Measurements from ENCODE around the gene TRPC4. TPM values are rescaled to one million over a fixed set of nuclear protein-coding genes. Genes with fewer than 3 reads are reported as not detected.

Gene TRPC4
- polyA plus RNA-seq, 1 experiment = 1.8 TPM

DNA sequence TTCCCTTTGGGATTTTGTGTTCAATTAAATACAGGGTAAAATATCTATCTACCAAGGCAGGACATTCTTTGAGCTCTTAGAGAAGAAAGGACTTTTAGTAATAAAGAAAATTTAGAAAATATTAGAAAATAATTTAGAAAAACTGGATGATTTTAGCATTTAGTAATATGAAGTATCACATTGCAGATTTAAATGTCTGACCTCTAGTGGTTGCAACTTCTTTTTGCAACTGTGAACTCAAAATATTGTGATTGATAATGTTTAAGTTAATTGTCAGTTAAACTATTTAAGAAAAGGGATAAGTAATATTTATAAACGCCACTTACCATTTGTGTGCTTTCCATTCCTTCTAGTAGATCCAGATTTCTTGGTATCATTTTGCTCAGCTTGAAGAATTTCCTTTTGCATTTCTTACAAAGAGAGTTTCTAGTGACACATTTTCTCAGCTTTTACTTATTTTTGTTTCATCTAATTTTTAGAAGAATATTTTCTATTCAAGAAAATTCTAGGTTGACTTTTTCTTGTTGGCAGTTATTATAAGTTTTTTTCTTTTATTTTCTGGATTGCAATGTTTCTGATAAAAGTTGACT lies 260.7 kb downstream of the TRPC4 start:
- peak; percentile 58 for TF ChIP-seq CTCF (IDR thresholded peaks at IDR 0.05; ENCODE audit: low read depth, low read length)

DNA sequence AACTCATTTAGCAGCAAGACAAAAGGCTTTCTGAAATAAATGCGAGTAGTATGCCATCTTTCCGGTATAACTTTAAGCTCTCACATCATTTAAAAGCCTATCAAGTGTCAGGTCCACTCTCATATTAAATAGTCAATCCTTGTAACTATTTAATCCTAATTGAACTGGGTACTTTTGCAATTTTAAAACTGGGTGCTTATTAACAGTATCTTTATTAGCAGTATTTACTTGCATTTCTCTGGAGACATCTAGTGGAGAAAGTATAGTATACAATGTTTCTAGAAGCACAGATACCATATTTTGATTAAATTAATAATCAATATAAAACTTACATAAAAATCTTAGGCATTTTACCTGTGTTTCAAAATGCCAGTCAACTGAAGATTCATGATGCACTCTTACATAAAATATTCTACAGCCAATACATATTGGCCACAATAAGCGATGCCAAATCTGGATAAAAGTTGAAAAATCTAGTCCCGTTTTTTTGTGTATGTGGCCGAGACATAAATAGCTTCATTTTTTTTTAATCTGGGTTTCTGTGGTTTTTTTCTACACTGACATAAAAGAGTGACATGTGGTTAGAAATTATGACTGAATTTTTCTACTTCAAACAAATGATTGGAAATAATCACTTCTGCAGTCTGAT lies 266.7 kb downstream of the TRPC4 start:
- DNase-seq (ENCODE audit: low read depth, low spot score) = no peak

More for the DNA sequence above, 260.7 kb downstream of the TRPC4 start:
- no peak for DNase-seq (ENCODE audit: low read depth, low spot score)
- ChIA-PET CTCF (interaction anchor here (0.6 to 1.4 kb wide), 16 partner anchors 9 to 1197 kb away, joined by 3 to 10 read pairs (median 3); partner anchors contain the start of genes CSNK1A1L and POSTN), POLR2A (no interaction called here)
- H3K27me3 ChIP-seq (ENCODE audit: control insufficient read depth, insufficient read depth, low read length) = no peaks in the 10 kb centered on the region
- H3K9me3 ChIP-seq (ENCODE audit: control insufficient read depth, insufficient read depth, low read length) = no peaks in the 10 kb centered on the region
- no peak overlapping the region for H3K4me3 ChIP-seq (ENCODE audit: low read depth, low read length)
- H3K27ac ChIP-seq (ENCODE audit: low read depth, low read length) = no peak overlapping the region

DNA sequence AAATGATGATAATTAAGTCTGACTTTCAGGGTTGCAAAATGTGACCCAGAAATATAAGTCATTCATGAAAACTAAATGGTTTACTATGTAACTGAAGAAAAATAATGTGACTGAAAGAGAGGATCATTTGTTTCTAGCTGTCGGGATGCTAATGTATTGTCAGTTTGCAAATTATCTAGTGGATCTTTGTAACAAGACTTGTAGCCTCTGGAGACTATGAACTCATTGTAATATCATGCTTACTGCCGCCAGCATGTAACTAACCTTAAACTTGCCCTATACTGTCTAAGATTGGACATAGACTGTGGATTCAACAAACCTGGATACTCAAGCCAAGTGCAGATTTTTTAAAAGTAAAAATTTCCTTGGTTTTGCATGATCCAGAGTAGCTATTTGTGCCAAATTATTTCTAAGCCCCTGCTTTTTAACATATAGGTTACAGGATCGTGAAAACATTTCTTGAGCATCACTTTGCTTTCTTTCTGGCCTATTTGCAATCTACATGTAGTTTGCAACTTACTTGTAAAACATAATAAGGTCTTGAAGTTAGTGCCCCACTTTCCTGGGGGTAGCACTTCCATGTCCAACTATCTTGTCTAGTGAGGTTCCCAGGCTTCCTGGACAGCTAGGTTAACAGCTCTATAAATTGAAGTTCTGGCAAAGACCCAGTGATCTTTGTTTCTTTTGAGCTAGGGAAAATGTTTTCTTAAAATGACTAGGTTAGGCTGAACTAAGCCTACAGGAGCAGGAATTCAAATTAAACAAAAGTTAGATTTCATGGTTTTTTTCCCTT lies 267.7 kb downstream of the TRPC4 start:
- no peaks in the 10 kb centered on the region for H3K27me3 ChIP-seq (ENCODE audit: control insufficient read depth, insufficient read depth, low read length)
- DNase-seq (ENCODE audit: low read depth, low spot score) = no peak
- POLR2A ChIA-PET = no interaction called here
- CTCF ChIA-PET = interaction anchor here (0.7 to 5.4 kb wide), 24 partner anchors 7 to 554 kb away, joined by 3 to 69 read pairs (median 4); no protein-coding TSS in a partner anchor
- no peak for TF ChIP-seq CTCF (IDR thresholded peaks at IDR 0.05; ENCODE audit: low read depth, low read length)
- no peak overlapping the region for H3K4me3 ChIP-seq (ENCODE audit: low read depth, low read length)
- H3K9me3 ChIP-seq (ENCODE audit: control insufficient read depth, insufficient read depth, low read length) = no peaks in the 10 kb centered on the region
- no peak overlapping the region for H3K27ac ChIP-seq (ENCODE audit: low read depth, low read length)

More for the DNA sequence above, 266.7 kb downstream of the TRPC4 start:
- POLR2A ChIA-PET = no interaction called here
- peak; percentile 62 for TF ChIP-seq CTCF (IDR thresholded peaks at IDR 0.05; ENCODE audit: low read depth, low read length)
- Histone ChIP-seq H3K4me3 (ENCODE audit: low read depth, low read length) (no peak overlapping the region), H3K9me3 (ENCODE audit: control insufficient read depth, insufficient read depth, low read length) (no peaks in the 10 kb centered on the region), H3K27me3 (ENCODE audit: control insufficient read depth, insufficient read depth, low read length) (no peaks in the 10 kb centered on the region), H3K27ac (ENCODE audit: low read depth, low read length) (no peak overlapping the region)
- CTCF ChIA-PET = interaction anchor here (0.5 to 5.4 kb wide), 34 partner anchors 8 to 555 kb away, joined by 3 to 69 read pairs (median 5); partner anchors contain the start of gene SUPT20H

DNA sequence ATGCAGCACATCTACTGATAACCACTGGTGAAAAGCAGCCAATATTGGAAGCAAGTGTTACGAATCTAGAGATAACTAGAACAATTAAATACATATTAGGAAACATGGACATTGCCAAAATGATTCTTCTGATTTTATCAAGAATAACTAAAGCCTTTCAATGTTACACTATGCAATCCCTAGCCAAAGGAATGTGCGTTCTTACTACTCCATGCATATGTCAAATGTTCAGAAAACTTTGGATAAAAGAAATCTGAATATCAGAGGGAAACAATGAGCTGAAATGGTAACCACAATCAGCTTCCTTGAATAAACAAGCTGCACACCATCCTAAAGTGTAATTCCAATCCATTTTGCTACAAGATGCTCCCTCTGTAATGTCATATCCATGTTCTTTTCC lies 270.1 kb downstream of the TRPC4 start:
- H3K27ac ChIP-seq (ENCODE audit: low read depth, low read length) = no peak overlapping the region
- DNase-seq (ENCODE audit: low read depth, low spot score) = no peak
- ChIA-PET POLR2A (no interaction called here), CTCF (interaction anchor here (0.5 to 3.1 kb wide), 8 partner anchors 9 to 741 kb away, joined by 3 to 20 read pairs (median 4); no protein-coding TSS in a partner anchor)
- no peak overlapping the region for H3K4me3 ChIP-seq (ENCODE audit: low read depth, low read length)
- H3K9me3 ChIP-seq (ENCODE audit: control insufficient read depth, insufficient read depth, low read length) = no peaks in the 10 kb centered on the region
- no peaks in the 10 kb centered on the region for H3K27me3 ChIP-seq (ENCODE audit: control insufficient read depth, insufficient read depth, low read length)
- TF ChIP-seq CTCF (IDR thresholded peaks at IDR 0.05; ENCODE audit: low read depth, low read length) = no peak
